Activated CD4-positive, alpha-beta T cell treated with anti-CD3 and anti-CD28 coated beads, Interleukin-2, amount 10 ng/mL, durations not matched to agents 7 days and 5 days (primary cell): Measurements from ENCODE around the gene PAPSS1. TPM values are rescaled to one million over a fixed set of nuclear protein-coding genes. Genes with fewer than 3 reads are reported as not detected.

Source experiments
- CTCF ChIA-PET: fragments of 350-600 bp; sonication (Branson Sonifier 250); formaldehyde crosslinking; loops from one replicate; lab custom pipeline; 2021; ENCODE audit warnings: antibody characterized with exemption; lab: Charles Lee
- POLR2A ChIA-PET: fragments of 350-600 bp; sonication (Branson Sonifier 250); formaldehyde crosslinking; loops from one replicate; lab custom pipeline; 2021; ENCODE audit warnings: antibody characterized with exemption; lab: Charles Lee
- DNase-seq: peaks from one replicate; pipeline ENCODE4 v3.0.0-alpha.2; 2020
- H3K27ac Mint-ChIP-seq: one replicate; pipeline ENCODE4 v1.8.0; 2021; ENCODE audit warnings: mild to moderate bottlenecking, moderate library complexity, mixed read lengths
- H3K27me3 Mint-ChIP-seq: one replicate; pipeline ENCODE4 v1.8.0; 2021; ENCODE audit warnings: mixed read lengths
- H3K36me3 Mint-ChIP-seq: one replicate; pipeline ENCODE4 v1.8.0; 2021; ENCODE audit warnings: low read depth, mixed read lengths
- H3K4me1 Mint-ChIP-seq: one replicate; pipeline ENCODE4 v1.8.0; 2021; ENCODE audit warnings: mixed read lengths
- H3K4me3 Mint-ChIP-seq: one replicate; pipeline ENCODE4 v1.8.0; 2021; ENCODE audit warnings: mild to moderate bottlenecking, moderate library complexity, mixed read lengths
- H3K9me3 Mint-ChIP-seq: one replicate; pipeline ENCODE4 v1.8.0; 2021; ENCODE audit warnings: mixed read lengths
- total RNA-seq, 2 experiments: library from RNA; stranded (reverse); gene quantifications; one replicate each; pipeline ENCODE4 v1.2.3, GENCODE V29; 2021

Gene PAPSS1
- total RNA-seq, 2 experiments from 2014 or later = 17.5 to 19.6 TPM

GRCh38 chr4:107719207-107719921 lies 670 bp downstream of the PAPSS1 start:
- Mint-ChIP-seq H3K27me3 (no peaks in the 10 kb centered on the region), H3K36me3 (peaks cover 2% of the 10 kb centered on the region), H3K4me1 (peaks cover 28% of the 10 kb centered on the region), H3K27ac (peak overlapping the region; percentile 95), H3K4me3 (peak overlapping the region; percentile 84), H3K9me3 (no peaks in the 10 kb centered on the region)
- ChIA-PET POLR2A (no interaction called here), CTCF (interaction anchor here (0.9 to 1.7 kb wide), 3 partner anchors 13 to 19 kb away, joined by 3 to 7 read pairs (median 5); no protein-coding TSS in a partner anchor)
- no peak for DNase-seq

GRCh38 chr4:107718351-107718965 lies 1.6 kb downstream of the PAPSS1 start:
- Mint-ChIP-seq H3K27ac (no peak overlapping the region), H3K4me3 (peak overlapping the region; percentile 84), H3K4me1 (peaks cover 28% of the 10 kb centered on the region), H3K27me3 (no peaks in the 10 kb centered on the region), H3K9me3 (no peaks in the 10 kb centered on the region), H3K36me3 (peaks cover 5% of the 10 kb centered on the region)
- CTCF ChIA-PET = interaction anchor here (0.9 kb wide), 1 partner anchor 18 kb away, joined by 3 read pairs; no protein-coding TSS in a partner anchor
- DNase-seq = no peak
- POLR2A ChIA-PET = no interaction called here

- H3K4me3 Mint-ChIP-seq = no peak overlapping the region
- no peak for DNase-seq
- H3K27ac Mint-ChIP-seq = no peak overlapping the region
- no peaks in the 10 kb centered on the region for H3K27me3 Mint-ChIP-seq
- peaks cover 13% of the 10 kb centered on the region for H3K4me1 Mint-ChIP-seq
- H3K9me3 Mint-ChIP-seq = peaks cover 4% of the 10 kb centered on the region
- ChIA-PET POLR2A (no interaction called here), CTCF (no interaction called here)
- peaks cover 5% of the 10 kb centered on the region for H3K36me3 Mint-ChIP-seq
These were observed 5.8 kb downstream of the PAPSS1 start for GRCh38 chr4:107714256-107714655.

- CTCF ChIA-PET = no interaction called here
- POLR2A ChIA-PET = no interaction called here
- H3K36me3 Mint-ChIP-seq = peaks cover 9% of the 10 kb centered on the region
These were observed 7.8 kb downstream of the PAPSS1 start for GRCh38 chr4:107712236-107712635.

GRCh38 chr4:107711831-107712230 lies 8.2 kb downstream of the PAPSS1 start:
- no peaks in the 10 kb centered on the region for H3K27me3 Mint-ChIP-seq
- H3K4me3 Mint-ChIP-seq = no peak overlapping the region
- ChIA-PET CTCF (no interaction called here), POLR2A (no interaction called here)
- H3K36me3 Mint-ChIP-seq = peaks cover 9% of the 10 kb centered on the region
- H3K27ac Mint-ChIP-seq = no peak overlapping the region
- H3K4me1 Mint-ChIP-seq = peaks cover 1% of the 10 kb centered on the region
- H3K9me3 Mint-ChIP-seq = peaks cover 11% of the 10 kb centered on the region
- DNase-seq = no peak

More at GRCh38 chr4:107712236-107712635, 7.8 kb downstream of the PAPSS1 start:
- no peaks in the 10 kb centered on the region for H3K27me3 Mint-ChIP-seq
- DNase-seq = no peak
- H3K27ac Mint-ChIP-seq = no peak overlapping the region
- H3K4me1 Mint-ChIP-seq = peaks cover 1% of the 10 kb centered on the region
- no peak overlapping the region for H3K4me3 Mint-ChIP-seq
- H3K9me3 Mint-ChIP-seq = peaks cover 11% of the 10 kb centered on the region

GRCh38 chr4:107710493-107711459 lies 9.3 kb downstream of the PAPSS1 start:
- H3K27ac Mint-ChIP-seq = no peak overlapping the region
- H3K9me3 Mint-ChIP-seq = peaks cover 15% of the 10 kb centered on the region
- no peak for DNase-seq
- H3K4me1 Mint-ChIP-seq = peaks cover 1% of the 10 kb centered on the region
- CTCF ChIA-PET = no interaction called here
- POLR2A ChIA-PET = no interaction called here
- peaks cover 9% of the 10 kb centered on the region for H3K36me3 Mint-ChIP-seq
- no peak overlapping the region for H3K4me3 Mint-ChIP-seq
- H3K27me3 Mint-ChIP-seq = no peaks in the 10 kb centered on the region

- Mint-ChIP-seq H3K4me3 (no peak overlapping the region), H3K9me3 (peaks cover 23% of the 10 kb centered on the region), H3K4me1 (peaks cover 1% of the 10 kb centered on the region), H3K27me3 (no peaks in the 10 kb centered on the region), H3K36me3 (peaks cover 12% of the 10 kb centered on the region), H3K27ac (no peak overlapping the region)
- ChIA-PET CTCF (no interaction called here), POLR2A (no interaction called here)
- DNase-seq = no peak
These were observed 10.1 kb downstream of the PAPSS1 start for GRCh38 chr4:107709916-107710315.

GRCh38 chr4:107708225-107708624 lies 11.8 kb downstream of the PAPSS1 start:
- H3K27me3 Mint-ChIP-seq = no peaks in the 10 kb centered on the region
- H3K4me3 Mint-ChIP-seq = no peak overlapping the region
- peaks cover 28% of the 10 kb centered on the region for H3K9me3 Mint-ChIP-seq
- ChIA-PET CTCF (interaction anchor here (1.3 kb wide), 1 partner anchor 9 kb away, joined by 4 read pairs; no protein-coding TSS in a partner anchor), POLR2A (no interaction called here)
- no peak for DNase-seq
- no peak overlapping the region for H3K27ac Mint-ChIP-seq
- peaks cover 1% of the 10 kb centered on the region for H3K4me1 Mint-ChIP-seq
- peaks cover 9% of the 10 kb centered on the region for H3K36me3 Mint-ChIP-seq

GRCh38 chr4:107705742-107706556 lies 14.1 kb downstream of the PAPSS1 start:
- H3K4me1 Mint-ChIP-seq = peaks cover 1% of the 10 kb centered on the region
- ChIA-PET POLR2A (no interaction called here), CTCF (interaction anchor here (1.8 kb wide), 1 partner anchor 14 kb away, joined by 7 read pairs; the partner anchor contains the start of gene PAPSS1)
- H3K27me3 Mint-ChIP-seq = no peaks in the 10 kb centered on the region
- no peak overlapping the region for H3K4me3 Mint-ChIP-seq
- peaks cover 30% of the 10 kb centered on the region for H3K9me3 Mint-ChIP-seq
- H3K36me3 Mint-ChIP-seq = peaks cover 10% of the 10 kb centered on the region
- no peak for DNase-seq
- no peak overlapping the region for H3K27ac Mint-ChIP-seq

- Mint-ChIP-seq H3K4me3 (no peak overlapping the region), H3K4me1 (no peaks in the 10 kb centered on the region), H3K27me3 (no peaks in the 10 kb centered on the region), H3K9me3 (peaks cover 26% of the 10 kb centered on the region), H3K27ac (no peak overlapping the region), H3K36me3 (peaks cover 27% of the 10 kb centered on the region)
- no peak for DNase-seq
- ChIA-PET CTCF (interaction anchor here (0.7 kb wide), 1 partner anchor 168 kb away, joined by 4 read pairs; no protein-coding TSS in a partner anchor), POLR2A (no interaction called here)
These were observed 18.5 kb downstream of the PAPSS1 start for GRCh38 chr4:107701565-107701964.

GRCh38 chr4:107699466-107700206 lies 20.4 kb downstream of the PAPSS1 start:
- Mint-ChIP-seq H3K9me3 (peaks cover 16% of the 10 kb centered on the region), H3K36me3 (peaks cover 30% of the 10 kb centered on the region), H3K27ac (no peak overlapping the region), H3K4me3 (no peak overlapping the region), H3K27me3 (no peaks in the 10 kb centered on the region), H3K4me1 (no peaks in the 10 kb centered on the region)
- no peak for DNase-seq
- CTCF ChIA-PET = interaction anchor here (1.4 kb wide), 1 partner anchor 20 kb away, joined by 3 read pairs; no protein-coding TSS in a partner anchor
- POLR2A ChIA-PET = no interaction called here
